Esophagus muscularis mucosa (tissue), 4 donors: Measurements from ENCODE around the gene TESMIN.

ENCODE experiments used
- CTCF ChIP-seq, 3 experiments: fragments of 200-600 bp in 2 of 3; fragments of 450-650 bp in 1 of 3; sonication (generic) in 2 of 3; IDR thresholded peaks; one replicate each; pipeline ENCODE4 v1.5.1; 2017 to 2019; ENCODE audit warnings: antibody characterized with exemption in 3 of 3, mild to moderate bottlenecking in 2 of 3, moderate library complexity in 1 of 3
- EP300 ChIP-seq: sonication (generic); formaldehyde crosslinking; IDR thresholded peaks from one replicate; pipeline ENCODE4 v1.6.1; 2017; ENCODE audit warnings: antibody characterized with exemption
- POLR2AphosphoS5 ChIP-seq, 2 donors: sonication (generic); formaldehyde crosslinking; IDR thresholded peaks; one replicate each; pipeline ENCODE4 v1.6.1; 2017; ENCODE audit warnings: antibody characterized with exemption in 2 of 2

- TF ChIP-seq POLR2AphosphoS5 (IDR thresholded peaks at IDR 0.05) (no peak), CTCF (IDR thresholded peaks at IDR 0.05) (no peak), EP300 (no peak)
Measured at GRCh38 chr11:68761801-68762200, 10.5 kb upstream of the TESMIN start.
